H9 (cell line): ENCODE data around the gene RNU4-1. TPM values are rescaled to one million over a fixed set of nuclear protein-coding genes. Genes with fewer than 3 reads are reported as not detected.

Experiments used
- DNase-seq: peaks from one replicate; pipeline ENCODE4 v3.0.0-alpha.2; 2017
- H2AFZ ChIP-seq: one replicate; pipeline ENCODE4 v1.6.1; 2013; ENCODE audit warnings: mild to moderate bottlenecking, low read length, control low read depth, moderate library complexity
- H2AK5ac ChIP-seq: 2 replicates; pipeline ENCODE4 v1.6.1; 2013; ENCODE audit warnings: low read length, control low read depth, mixed read lengths; ENCODE audit not compliant: insufficient read length
- H2BK120ac ChIP-seq: one replicate; pipeline ENCODE4 v1.6.1; 2013; ENCODE audit warnings: low read depth, mild to moderate bottlenecking, low read length, control low read depth, inconsistent platforms; ENCODE audit not compliant: poor library complexity, severe bottlenecking
- H2BK12ac ChIP-seq: 2 replicates; pipeline ENCODE4 v1.6.1; 2013; ENCODE audit warnings: low read length, control low read depth, mixed read lengths, low read depth; ENCODE audit not compliant: insufficient read length
- H2BK15ac ChIP-seq: 2 replicates; pipeline ENCODE4 v1.6.1; 2013; ENCODE audit warnings: low read depth, low read length, control low read depth
- H2BK20ac ChIP-seq: one replicate; pipeline ENCODE4 v1.6.1; 2013; ENCODE audit warnings: low read depth, mild to moderate bottlenecking, low read length, control low read depth, inconsistent platforms; ENCODE audit not compliant: poor library complexity, severe bottlenecking
- H2BK5ac ChIP-seq: 2 replicates; pipeline ENCODE4 v1.6.1; 2013; ENCODE audit warnings: low read length, control low read depth, mixed read lengths; ENCODE audit not compliant: insufficient read length
- H3K14ac ChIP-seq: 2 replicates; pipeline ENCODE4 v1.6.1; 2013; ENCODE audit warnings: low read length, control low read depth; ENCODE audit not compliant: insufficient read depth
- H3K18ac ChIP-seq: 2 replicates; pipeline ENCODE4 v1.6.1; 2013; ENCODE audit warnings: low read depth, mild to moderate bottlenecking, mixed read lengths, low read length, control low read depth; ENCODE audit not compliant: insufficient read length
- H3K23ac ChIP-seq: 2 replicates; pipeline ENCODE4 v1.6.1; 2013; ENCODE audit warnings: low read length, control low read depth, mixed read lengths, low read depth; ENCODE audit not compliant: insufficient read length
- H3K23me2 ChIP-seq: 2 replicates; pipeline ENCODE4 v1.6.1; 2013; ENCODE audit warnings: low read depth, mild to moderate bottlenecking, mixed read lengths, low read length, control low read depth; ENCODE audit not compliant: insufficient read length, poor library complexity, severe bottlenecking
- H3K27ac ChIP-seq: 2 replicates; pipeline ENCODE4 v1.5.1; 2013; ENCODE audit warnings: low read length, control low read depth, mixed read lengths, low read depth; ENCODE audit not compliant: insufficient read length
- H3K27me3 ChIP-seq: 2 replicates; pipeline ENCODE4 v1.6.1; 2013; ENCODE audit warnings: low read length, control low read depth, inconsistent platforms; ENCODE audit not compliant: insufficient read depth
- H3K4ac ChIP-seq: 2 replicates; pipeline ENCODE4 v1.6.1; 2013; ENCODE audit warnings: low read depth, mild to moderate bottlenecking, control low read depth, inconsistent platforms, low read length, moderate library complexity
- H3K4me1 ChIP-seq: 2 replicates; pipeline ENCODE4 v1.6.1; 2013; ENCODE audit warnings: low read length, control low read depth, inconsistent platforms; ENCODE audit not compliant: insufficient read depth
- H3K4me2 ChIP-seq: 2 replicates; pipeline ENCODE4 v1.6.1; 2013; ENCODE audit warnings: low read length, control low read depth, mixed read lengths; ENCODE audit not compliant: insufficient read length, insufficient read depth
- H3K56ac ChIP-seq: 2 replicates; pipeline ENCODE4 v1.6.1; 2013; ENCODE audit warnings: low read depth, mild to moderate bottlenecking, mixed read lengths, low read length, control low read depth; ENCODE audit not compliant: insufficient read length
- H3K79me1 ChIP-seq: 2 replicates; pipeline ENCODE4 v1.6.1; 2013; ENCODE audit warnings: low read depth, mild to moderate bottlenecking, moderate library complexity, low read length, control low read depth, inconsistent platforms; ENCODE audit not compliant: insufficient read depth, poor library complexity, severe bottlenecking
- H3K79me2 ChIP-seq: 2 replicates; pipeline ENCODE4 v1.6.1; 2013; ENCODE audit warnings: low read length, control low read depth, inconsistent platforms; ENCODE audit not compliant: insufficient read depth
- H3K9ac ChIP-seq: 2 replicates; pipeline ENCODE4 v1.6.1; 2013; ENCODE audit warnings: low read length, control low read depth, mixed read lengths; ENCODE audit not compliant: insufficient read length; ENCODE audit errors: extremely low read depth
- H3K9me3 ChIP-seq: one replicate; pipeline ENCODE4 v1.6.1; 2013; ENCODE audit warnings: low read depth, low read length, inconsistent platforms; ENCODE audit not compliant: control insufficient read depth
- H3T11ph ChIP-seq: one replicate; pipeline ENCODE4 v1.6.1; 2013; ENCODE audit warnings: mild to moderate bottlenecking, low read length, control low read depth, inconsistent platforms
- H4K20me1 ChIP-seq: one replicate; pipeline ENCODE4 v1.6.1; 2013; ENCODE audit not compliant: control insufficient read depth, insufficient read length, insufficient read depth
- H4K5ac ChIP-seq: 2 replicates; pipeline ENCODE4 v1.6.1; 2013; ENCODE audit warnings: low read depth, mild to moderate bottlenecking, mixed read lengths, low read length, control low read depth; ENCODE audit not compliant: insufficient read length
- H4K8ac ChIP-seq: replicated peaks from 2 replicates; pipeline ENCODE4 v1.6.1; 2013; ENCODE audit warnings: low read length, control low read depth, mixed read lengths, low read depth; ENCODE audit not compliant: insufficient read length
- H4K91ac ChIP-seq: 2 replicates; pipeline ENCODE4 v1.6.1; 2013; ENCODE audit warnings: low read depth, mild to moderate bottlenecking, moderate library complexity, mixed read lengths, low read length, control low read depth; ENCODE audit not compliant: insufficient read length
- H3K27ac Mint-ChIP-seq, 3 experiments: 2 replicates in 2 of 3; 3 replicates in 1 of 3; pipeline ENCODE4 v1.8.0; 2020 to 2021; ENCODE audit warnings: mixed read lengths in 3 of 3, mild to moderate bottlenecking in 1 of 3, moderate library complexity in 1 of 3
- H3K27me3 Mint-ChIP-seq: 2 replicates; pipeline ENCODE4 v1.8.0; 2021; ENCODE audit warnings: low read depth, mild to moderate bottlenecking, moderate library complexity, mixed read lengths
- H3K36me3 Mint-ChIP-seq, 3 experiments: 2 replicates in 2 of 3; 3 replicates in 1 of 3; pipeline ENCODE4 v1.8.0; 2020 to 2021; ENCODE audit warnings: low read depth in 3 of 3, mixed read lengths in 3 of 3; ENCODE audit not compliant: insufficient read depth in 1 of 3
- H3K4me1 Mint-ChIP-seq, 2 experiments: 2 replicates each; pipeline ENCODE4 v1.8.0; 2020; ENCODE audit warnings: mixed read lengths in 2 of 2
- H3K4me3 Mint-ChIP-seq, 2 experiments: 2 replicates in 1 of 2; 3 replicates in 1 of 2; pipeline ENCODE4 v1.8.0; 2020 to 2021; ENCODE audit warnings: mild to moderate bottlenecking in 2 of 2, mixed read lengths in 2 of 2, moderate library complexity in 1 of 2
- H3K9me3 Mint-ChIP-seq, 2 experiments: 2 replicates in 1 of 2; 3 replicates in 1 of 2; pipeline ENCODE4 v1.8.0; 2020; ENCODE audit warnings: mild to moderate bottlenecking in 2 of 2, mixed read lengths in 2 of 2, moderate library complexity in 1 of 2
- CTCF ChIP-seq: fragments of 200-600 bp; sonication (generic); conservative IDR thresholded peaks from 3 replicates; pipeline ENCODE4 v1.8.0; 2021; ENCODE audit warnings: antibody characterized with exemption, mild to moderate bottlenecking
- WGBS: extraction: QIAGEN DNeasy Blood & Tissue Kit; methylation state at CpG from one replicate; pipeline ENCODE4 v1.1.7; 2013; ENCODE audit warnings: missing lambda C conversion rate, low lambda C conversion rate, mixed read lengths; ENCODE audit not compliant: insufficient read length; ENCODE audit errors: extremely low coverage; 5-methylcytosine and 5-hydroxymethylcytosine counted together
- total RNA-seq: library from RNA; stranded (reverse); gene quantifications from 2 replicates; pipeline ENCODE4 v1.2.1, GENCODE V29; 2021

Gene RNU4-1
- total RNA-seq, 1 experiment from 2014 or later = 3,262 TPM

DNA sequence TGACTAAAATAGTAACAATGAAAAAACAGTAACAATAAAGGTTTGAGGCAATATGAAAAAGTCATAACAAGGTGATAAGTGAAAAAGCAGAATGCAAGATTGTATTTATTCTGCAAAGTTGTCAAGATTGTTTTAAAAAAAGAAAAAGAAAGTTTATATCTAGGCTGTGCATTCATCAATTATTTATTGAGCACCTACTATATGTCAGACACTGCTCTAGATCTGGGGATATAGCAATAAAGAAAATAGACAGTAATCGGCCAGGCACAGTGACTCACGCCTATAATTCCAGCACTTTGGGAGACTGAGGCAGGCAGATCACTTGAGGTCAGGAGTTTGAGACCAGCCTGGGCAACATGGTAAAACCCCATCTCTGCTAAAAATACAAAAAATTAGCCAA lies 30.7 kb upstream of the RNU4-1 start:
- Histone ChIP-seq H2AK5ac (no peak overlapping the region), H3K56ac (no peak overlapping the region), H3K4me1 (no peaks in the 10 kb centered on the region), H3K27me3 (no peaks in the 10 kb centered on the region), H3K9me3 (no peaks in the 10 kb centered on the region), H3K18ac (no peak overlapping the region), H2BK120ac (no peak overlapping the region), H2BK20ac (no peak overlapping the region), H3K23me2 (no peaks in the 10 kb centered on the region), H2AFZ (no peak overlapping the region), H3K79me1 (no peaks in the 10 kb centered on the region), H2BK12ac (no peak overlapping the region), H3K79me2 (no peaks in the 10 kb centered on the region), H4K5ac (no peak overlapping the region), H4K20me1 (no peaks in the 10 kb centered on the region), H2BK5ac (no peak overlapping the region), H3K4me2 (no peak overlapping the region), H3K23ac (no peak overlapping the region), H4K91ac (no peak overlapping the region), H2BK15ac (no peak overlapping the region), H3T11ph (no peak overlapping the region), H3K9ac (no peak overlapping the region), H4K8ac (no peak overlapping the region), H3K14ac (no peak overlapping the region), H3K27ac (no peak overlapping the region), H3K4ac (no peak overlapping the region)
- WGBS = no CpG with 5 or more reads among the region's 2 CpGs
- Mint-ChIP-seq H3K27ac (no peak overlapping the region), H3K9me3 (no peaks in the 10 kb centered on the region), H3K36me3 (no peaks in the 10 kb centered on the region), H3K27me3 (peaks cover 22% of the 10 kb centered on the region), H3K4me1 (peaks cover 5 to 7% of the 10 kb centered on the region in 2 experiments; a peak in 3 of 4 replicates), H3K4me3 (no peak overlapping the region)
- no peak for DNase-seq
- no peak for TF ChIP-seq CTCF
